Activated T-cell treated with anti-CD3 and anti-CD28 coated beads, Interleukin-2, amount 50 U/mL, for 48 hours (primary cell): ENCODE data around the gene DNAAF8.

ENCODE experiments used
- DNase-seq, 2 experiments: peaks; one replicate each; pipeline ENCODE4 v3.0.0-alpha.2; 2020

DNAAF8 gene

GRCh38 chr16:4785758-4786433 is 51.6 kb downstream of the DNAAF8 start:
- no peak for DNase-seq

GRCh38 chr16:4787068-4787467 is 52.7 kb downstream of the DNAAF8 start:
- no peak for DNase-seq

- no peak for DNase-seq
Observed at GRCh38 chr16:4787627-4788482, 53.5 kb downstream of the DNAAF8 start, which contains the start of gene SEPTIN12. Gene SEPTIN12, minus strand, starts transcription at chr16:4788345. Its CDS starts 700 bp downstream, at chr16:4787645.

- no peak for DNase-seq
Observed at GRCh38 chr16:4788489-4788889, 54.2 kb downstream of the DNAAF8 start.

GRCh38 chr16:4788910-4789309 is 54.6 kb downstream of the DNAAF8 start:
- no peak for DNase-seq

GRCh38 chr16:4790261-4790660 is 55.9 kb downstream of the DNAAF8 start:
- DNase-seq = no peak

GRCh38 chr16:4790871-4791270 is 56.5 kb downstream of the DNAAF8 start:
- no peak for DNase-seq

GRCh38 chr16:4792951-4793513 is 58.7 kb downstream of the DNAAF8 start:
- no peak for DNase-seq

GRCh38 chr16:4795181-4795827 is 61.0 kb downstream of the DNAAF8 start, which contains the start of gene SMIM22:
Gene SMIM22, plus strand, starts transcription at chr16:4795369. Its CDS starts 366 bp downstream, at chr16:4795735.
- DNase-seq = no peak

GRCh38 chr16:4795828-4796572 is 61.7 kb downstream of the DNAAF8 start:
- no peak for DNase-seq

- DNase-seq = no peak
Observed at GRCh38 chr16:4796982-4797804, 62.9 kb downstream of the DNAAF8 start.

- no peak for DNase-seq
Observed at GRCh38 chr16:4797805-4798252, 63.5 kb downstream of the DNAAF8 start.

- DNase-seq = no peak
Observed at GRCh38 chr16:4798456-4798855, 64.1 kb downstream of the DNAAF8 start.
